Neural progenitor cell (in vitro differentiated cells): ENCODE measurements around the gene GIT2. TPM values are rescaled to one million over a fixed set of nuclear protein-coding genes. Genes with fewer than 3 reads are reported as not detected.

Experiments
- DNase-seq: peaks from one replicate; pipeline ENCODE4 v3.0.0-alpha.2; 2016; ENCODE audit warnings: low spot score
- H2AFZ ChIP-seq: fragments of 200-600 bp; sonication (generic); replicated peaks from 2 replicates; pipeline ENCODE4 v1.6.1; 2016; ENCODE audit warnings: antibody characterized with exemption
- H3F3A ChIP-seq: fragments of 200-600 bp; sonication (generic); 2 replicates; pipeline ENCODE4 v1.6.1; 2016; ENCODE audit warnings: antibody characterized with exemption, low read depth
- H3K27ac ChIP-seq: fragments of 200-600 bp; sonication (generic); 2 replicates; pipeline ENCODE4 v1.5.1; 2016; ENCODE audit warnings: mild to moderate bottlenecking
- H3K27me3 ChIP-seq: fragments of 200-600 bp; sonication (generic); 2 replicates; pipeline ENCODE4 v1.6.1; 2016; ENCODE audit warnings: mild to moderate bottlenecking, moderate library complexity
- H3K36me3 ChIP-seq: fragments of 200-600 bp; sonication (generic); 2 replicates; pipeline ENCODE4 v1.5.1; 2016
- H3K4me1 ChIP-seq: fragments of 200-600 bp; sonication (generic); 2 replicates; pipeline ENCODE4 v1.6.1; 2016; ENCODE audit warnings: mixed run types
- H3K4me2 ChIP-seq: fragments of 200-600 bp; sonication (generic); 2 replicates; pipeline ENCODE4 v1.6.1; 2016
- H3K4me3 ChIP-seq: fragments of 200-600 bp; sonication (generic); 2 replicates; pipeline ENCODE4 v1.5.1; 2016
- H3K79me2 ChIP-seq: fragments of 200-600 bp; sonication (generic); 2 replicates; pipeline ENCODE4 v1.6.1; 2016; ENCODE audit warnings: low read depth
- H3K9ac ChIP-seq: fragments of 200-600 bp; sonication (generic); 2 replicates; pipeline ENCODE4 v1.6.1; 2016
- H3K9me3 ChIP-seq: fragments of 200-600 bp; sonication (generic); 2 replicates; pipeline ENCODE4 v1.5.1; 2016; ENCODE audit warnings: low read depth
- H4K20me1 ChIP-seq: fragments of 200-600 bp; sonication (generic); 2 replicates; pipeline ENCODE4 v1.6.1; 2016; ENCODE audit warnings: low read depth
- H3K27ac Mint-ChIP-seq: 3 replicates; pipeline ENCODE4 v1.8.0; 2021; ENCODE audit warnings: mixed read lengths
- H3K27me3 Mint-ChIP-seq: 2 replicates; pipeline ENCODE4 v1.8.0; 2022; ENCODE audit warnings: low read depth, mild to moderate bottlenecking, inconsistent platforms, moderate library complexity, mixed read lengths; ENCODE audit not compliant: insufficient read depth
- H3K36me3 Mint-ChIP-seq: 3 replicates; pipeline ENCODE4 v1.8.0; 2021; ENCODE audit warnings: mixed read lengths
- H3K4me1 Mint-ChIP-seq: 3 replicates; pipeline ENCODE4 v1.8.0; 2021; ENCODE audit warnings: mixed read lengths
- H3K4me3 Mint-ChIP-seq: 3 replicates; pipeline ENCODE4 v1.8.0; 2021; ENCODE audit warnings: mild to moderate bottlenecking, moderate library complexity, mixed read lengths
- H3K9me3 Mint-ChIP-seq: 3 replicates; pipeline ENCODE4 v1.8.0; 2020; ENCODE audit warnings: mixed read lengths
- EZH2 ChIP-seq: fragments of 200-600 bp; sonication (generic); IDR thresholded peaks from 2 replicates; pipeline ENCODE4 v1.6.1; 2017; ENCODE audit warnings: antibody characterized with exemption, mild to moderate bottlenecking, moderate library complexity
- EZH2phosphoT487 ChIP-seq: fragments of 200-600 bp; sonication (generic); IDR thresholded peaks from 2 replicates; pipeline ENCODE4 v1.6.1; 2017; ENCODE audit warnings: antibody characterized with exemption
- total RNA-seq: library from RNA; depleted of rRNA; stranded (reverse); fragments of >200 nt; gene quantifications from 2 replicates; pipeline ENCODE4 v1.2.3, GENCODE V29; 2015; ENCODE audit warnings: low replicate concordance
- TF ChIP-seq, protein P1 (sequence below): fragments of 200-600 bp; sonication (generic); IDR thresholded peaks from 2 replicates; pipeline ENCODE4 v1.5.1; 2017; ENCODE audit warnings: antibody characterized with exemption, mild to moderate bottlenecking

GIT2 gene
- total RNA-seq, 1 donor from 2014 or later, result 28.5 TPM

DNA sequence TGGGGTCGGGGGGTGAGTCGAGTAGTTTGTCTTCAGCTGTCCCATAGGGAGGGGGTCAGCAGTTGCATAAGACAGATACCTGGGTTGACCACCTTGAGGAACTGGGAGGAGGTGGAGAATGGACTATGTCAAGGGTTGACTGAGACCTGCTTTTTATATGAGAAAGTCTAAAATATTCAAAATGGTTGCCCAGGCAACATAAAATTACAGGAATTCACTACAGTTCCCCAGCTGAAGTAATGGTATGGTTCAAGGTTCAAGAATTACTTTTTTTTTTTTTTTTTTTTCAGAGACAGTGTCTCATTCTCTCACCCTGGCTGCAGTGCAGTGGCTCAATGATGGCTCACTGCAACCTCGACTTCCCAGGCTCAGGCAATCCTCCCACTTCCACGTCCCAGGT lies 101.2 kb downstream of the GIT2 start:
- H3K36me3 ChIP-seq, result no peaks in the 10 kb centered on the region
- H3K4me2 ChIP-seq, result no peak overlapping the region
- H3F3A ChIP-seq, result peaks cover 10% of the 10 kb centered on the region
- Mint-ChIP-seq H3K27me3 (peaks cover 9% of the 10 kb centered on the region), H3K9me3 (no peaks in the 10 kb centered on the region), H3K4me3 (no peak overlapping the region), H3K4me1 (peaks cover 4% of the 10 kb centered on the region), H3K27ac (no peak overlapping the region), H3K36me3 (no peaks in the 10 kb centered on the region)
- DNase-seq, result no peak
- H4K20me1 ChIP-seq, result no peaks in the 10 kb centered on the region
- no peak overlapping the region for H3K27ac ChIP-seq
- no peaks in the 10 kb centered on the region for H3K9me3 ChIP-seq
- TF ChIP-seq EZH2phosphoT487 (no peak), EZH2 (no peak)
- TF ChIP-seq, protein P1, sequence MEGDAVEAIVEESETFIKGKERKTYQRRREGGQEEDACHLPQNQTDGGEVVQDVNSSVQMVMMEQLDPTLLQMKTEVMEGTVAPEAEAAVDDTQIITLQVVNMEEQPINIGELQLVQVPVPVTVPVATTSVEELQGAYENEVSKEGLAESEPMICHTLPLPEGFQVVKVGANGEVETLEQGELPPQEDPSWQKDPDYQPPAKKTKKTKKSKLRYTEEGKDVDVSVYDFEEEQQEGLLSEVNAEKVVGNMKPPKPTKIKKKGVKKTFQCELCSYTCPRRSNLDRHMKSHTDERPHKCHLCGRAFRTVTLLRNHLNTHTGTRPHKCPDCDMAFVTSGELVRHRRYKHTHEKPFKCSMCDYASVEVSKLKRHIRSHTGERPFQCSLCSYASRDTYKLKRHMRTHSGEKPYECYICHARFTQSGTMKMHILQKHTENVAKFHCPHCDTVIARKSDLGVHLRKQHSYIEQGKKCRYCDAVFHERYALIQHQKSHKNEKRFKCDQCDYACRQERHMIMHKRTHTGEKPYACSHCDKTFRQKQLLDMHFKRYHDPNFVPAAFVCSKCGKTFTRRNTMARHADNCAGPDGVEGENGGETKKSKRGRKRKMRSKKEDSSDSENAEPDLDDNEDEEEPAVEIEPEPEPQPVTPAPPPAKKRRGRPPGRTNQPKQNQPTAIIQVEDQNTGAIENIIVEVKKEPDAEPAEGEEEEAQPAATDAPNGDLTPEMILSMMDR, result no peak
- no peaks in the 10 kb centered on the region for H3K79me2 ChIP-seq
- no peaks in the 10 kb centered on the region for H3K4me1 ChIP-seq
- H3K9ac ChIP-seq, result no peak overlapping the region
- H2AFZ ChIP-seq, result no peak overlapping the region
- no peak overlapping the region for H3K4me3 ChIP-seq
- peaks cover 10% of the 10 kb centered on the region for H3K27me3 ChIP-seq

DNA sequence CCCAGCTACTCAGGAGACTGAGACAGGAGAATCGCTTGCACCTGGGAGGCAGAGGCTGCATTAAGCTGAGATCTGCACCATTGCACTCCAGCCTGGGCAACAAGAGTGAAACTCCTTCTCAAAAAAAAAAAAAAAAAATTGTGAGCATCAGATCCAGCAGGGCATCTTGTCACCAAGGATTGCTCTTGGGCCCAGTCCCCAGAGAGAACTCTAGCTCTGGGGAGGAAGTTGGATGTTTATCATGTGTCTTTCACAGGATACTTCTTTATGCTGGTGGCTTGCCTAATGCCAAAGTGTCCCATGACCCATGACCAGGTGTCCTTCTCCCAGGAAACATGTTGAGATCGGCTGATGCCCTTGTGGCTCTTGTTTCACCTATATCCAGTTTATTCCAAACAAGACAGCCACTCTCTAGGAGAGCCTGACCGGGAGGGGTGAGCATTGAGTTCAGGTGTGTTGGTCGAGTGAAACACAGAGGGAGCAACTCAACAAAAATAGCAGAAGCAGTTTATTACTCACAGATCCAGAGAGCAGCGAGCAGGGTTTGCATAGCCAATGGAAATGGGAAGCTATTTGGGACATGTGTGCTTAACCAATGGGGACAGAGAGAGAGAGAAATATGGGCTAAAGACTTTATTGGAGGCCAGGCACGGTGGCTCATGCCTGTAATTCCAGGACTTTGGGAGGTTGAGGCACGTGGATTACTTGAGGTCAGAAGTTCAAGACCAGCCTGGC lies 102.7 kb downstream of the GIT2 start:
- H3K27me3 ChIP-seq, result no peaks in the 10 kb centered on the region
- TF ChIP-seq EZH2phosphoT487, result no peak
- no peak for TF ChIP-seq EZH2
- TF ChIP-seq, protein P1, result no peak
- no peaks in the 10 kb centered on the region for H3K9me3 ChIP-seq
- no peak overlapping the region for H3K4me3 ChIP-seq
- Mint-ChIP-seq H3K36me3 (no peaks in the 10 kb centered on the region), H3K27me3 (peaks cover 12% of the 10 kb centered on the region), H3K4me3 (no peak overlapping the region), H3K9me3 (peaks cover under 1% of the 10 kb centered on the region), H3K4me1 (no peaks in the 10 kb centered on the region), H3K27ac (no peak overlapping the region)
- H4K20me1 ChIP-seq, result no peaks in the 10 kb centered on the region
- no peak overlapping the region for H2AFZ ChIP-seq
- no peak for DNase-seq
- no peak overlapping the region for H3K27ac ChIP-seq
- no peak overlapping the region for H3K9ac ChIP-seq
- no peak overlapping the region for H3K4me2 ChIP-seq
- H3K36me3 ChIP-seq, result no peaks in the 10 kb centered on the region
- no peaks in the 10 kb centered on the region for H3F3A ChIP-seq
- H3K4me1 ChIP-seq, result no peaks in the 10 kb centered on the region
- no peaks in the 10 kb centered on the region for H3K79me2 ChIP-seq

DNA sequence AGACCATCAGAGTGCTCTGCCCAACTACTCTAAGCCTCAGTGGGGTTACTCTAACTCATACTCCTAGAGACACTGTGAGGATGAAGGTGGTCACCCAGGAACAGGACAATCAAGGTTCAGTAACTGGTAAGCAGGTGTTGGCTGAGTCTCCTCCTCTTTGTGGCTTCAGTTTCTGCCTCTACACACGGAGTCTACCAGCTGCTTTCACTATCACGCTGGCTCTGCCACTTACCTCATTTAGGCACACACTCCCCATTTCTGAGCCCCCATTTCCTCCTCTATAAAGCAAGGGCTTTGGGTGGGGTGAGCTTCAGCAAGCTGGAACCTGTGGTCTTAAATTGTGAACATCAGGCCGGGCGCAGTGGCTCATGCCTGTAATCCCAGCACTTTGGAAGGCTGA lies 103.4 kb downstream of the GIT2 start:
- Histone ChIP-seq H2AFZ (no peak overlapping the region), H3K27me3 (no peaks in the 10 kb centered on the region), H3K9ac (no peak overlapping the region), H4K20me1 (no peaks in the 10 kb centered on the region), H3K27ac (no peak overlapping the region), H3K4me2 (no peak overlapping the region), H3K4me3 (no peak overlapping the region), H3K9me3 (no peaks in the 10 kb centered on the region), H3K4me1 (no peaks in the 10 kb centered on the region), H3F3A (no peaks in the 10 kb centered on the region), H3K79me2 (no peaks in the 10 kb centered on the region), H3K36me3 (no peaks in the 10 kb centered on the region)
- DNase-seq, result no peak
- Mint-ChIP-seq H3K27ac (no peak overlapping the region), H3K9me3 (peaks cover 2% of the 10 kb centered on the region), H3K4me1 (no peaks in the 10 kb centered on the region), H3K36me3 (no peaks in the 10 kb centered on the region), H3K27me3 (peaks cover 13% of the 10 kb centered on the region), H3K4me3 (no peak overlapping the region)
- TF ChIP-seq EZH2 (no peak), EZH2phosphoT487 (no peak)
- TF ChIP-seq, protein P1, result no peak
